HPDE6-E6E7 (cell line): ENCODE measurements around the gene SMAD5.

Source experiments
- DNase-seq: peaks from one replicate; pipeline ENCODE4 v3.0.0; 2011; ENCODE audit warnings: missing footprints; ENCODE audit errors: extremely low spot score

SMAD5 gene

DNA sequence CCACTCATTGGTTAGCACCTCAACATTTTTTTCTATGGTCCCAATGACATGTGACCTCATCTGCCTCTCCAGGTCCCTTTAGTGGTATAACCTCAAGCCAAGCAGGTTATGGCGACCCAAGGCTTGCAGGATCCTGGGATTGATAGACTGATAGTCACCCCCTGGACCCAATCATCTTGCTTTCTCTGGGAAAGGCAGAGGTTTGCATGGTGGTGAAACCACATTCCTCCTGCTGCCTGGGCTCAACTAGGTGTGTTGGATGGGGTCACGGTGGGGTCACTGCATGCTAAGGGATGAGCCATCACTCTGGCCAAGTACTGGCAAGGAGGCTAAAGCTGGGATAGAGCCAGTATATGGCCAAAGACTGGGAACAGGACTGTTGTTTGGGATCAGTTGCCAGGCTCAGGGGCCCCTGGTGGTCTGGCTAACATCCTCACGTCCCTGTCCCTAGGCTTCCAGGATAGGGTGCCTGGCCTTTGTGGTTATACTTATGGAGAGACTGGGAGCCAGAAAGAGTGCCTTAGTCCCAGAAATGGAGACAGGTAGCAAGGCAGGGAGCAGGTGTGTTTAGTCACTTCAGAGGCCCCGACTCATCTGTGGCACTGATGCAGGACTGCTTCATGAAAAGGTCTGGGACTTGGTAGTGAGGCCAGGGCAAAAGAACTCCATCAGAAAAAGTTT lies 65.0 kb downstream of the SMAD5 start:
- peak; percentile 20 for DNase-seq

DNA sequence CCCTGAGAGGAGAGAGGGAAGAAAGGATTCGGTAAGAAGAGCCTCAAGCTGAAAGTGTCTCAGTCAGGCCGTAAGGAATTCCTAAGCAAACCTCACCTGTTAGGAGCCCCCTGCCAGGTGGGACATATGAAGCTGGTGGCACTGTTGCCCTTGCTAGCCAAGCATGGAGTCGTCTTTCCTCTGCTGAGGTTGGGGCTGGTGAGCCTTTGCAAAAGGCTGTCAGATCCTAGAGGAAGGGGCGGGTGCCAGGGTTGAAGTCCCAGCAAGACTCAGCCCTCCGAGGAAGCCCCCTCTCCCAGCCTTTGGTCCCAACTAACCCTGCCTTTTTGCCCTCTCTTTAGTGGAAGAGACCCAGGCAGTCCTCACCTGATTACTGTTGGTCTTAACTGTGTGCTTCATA lies 65.8 kb downstream of the SMAD5 start:
- DNase-seq, result no peak

DNA sequence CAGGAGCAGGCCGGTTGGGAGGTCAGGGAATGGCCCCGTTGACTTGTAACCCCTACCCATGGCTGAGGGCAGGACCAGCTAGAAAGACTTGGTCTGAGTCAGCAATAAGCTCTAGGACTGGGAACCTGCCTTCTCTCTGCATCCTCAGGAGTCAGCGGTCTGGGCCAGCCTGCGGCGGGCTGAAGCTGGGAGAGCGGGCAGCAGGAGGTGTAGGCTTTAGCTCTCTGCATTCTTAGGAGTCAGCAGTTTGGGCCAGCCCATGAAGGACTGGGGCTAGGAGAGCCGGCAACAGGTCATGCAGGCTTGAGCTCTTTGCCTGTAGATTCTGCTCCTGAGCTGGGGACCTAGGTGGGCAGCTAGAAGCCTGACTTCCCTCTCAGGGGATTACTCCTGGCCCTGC lies 66.8 kb downstream of the SMAD5 start:
- DNase-seq, result no peak

DNA sequence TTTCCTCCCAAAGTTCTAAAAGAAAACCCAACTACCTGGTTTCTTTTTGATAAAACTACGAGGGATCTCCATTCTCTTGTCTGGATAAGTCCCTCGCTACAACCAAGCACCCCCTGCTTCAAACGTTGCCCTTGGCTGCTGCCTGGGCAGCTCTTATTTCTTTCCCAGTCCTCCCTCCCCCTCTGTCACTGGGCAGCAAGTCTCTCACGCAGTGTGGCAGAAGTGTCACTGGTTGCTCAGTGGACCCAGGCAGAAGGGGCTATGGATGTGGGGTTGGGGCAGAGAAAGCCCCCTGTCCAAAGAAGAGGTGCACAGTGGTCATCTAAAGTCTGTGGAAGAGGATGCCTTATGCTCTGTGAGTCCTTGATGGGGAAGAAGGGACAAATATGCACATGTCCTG lies 67.5 kb downstream of the SMAD5 start:
- DNase-seq, result no peak

DNA sequence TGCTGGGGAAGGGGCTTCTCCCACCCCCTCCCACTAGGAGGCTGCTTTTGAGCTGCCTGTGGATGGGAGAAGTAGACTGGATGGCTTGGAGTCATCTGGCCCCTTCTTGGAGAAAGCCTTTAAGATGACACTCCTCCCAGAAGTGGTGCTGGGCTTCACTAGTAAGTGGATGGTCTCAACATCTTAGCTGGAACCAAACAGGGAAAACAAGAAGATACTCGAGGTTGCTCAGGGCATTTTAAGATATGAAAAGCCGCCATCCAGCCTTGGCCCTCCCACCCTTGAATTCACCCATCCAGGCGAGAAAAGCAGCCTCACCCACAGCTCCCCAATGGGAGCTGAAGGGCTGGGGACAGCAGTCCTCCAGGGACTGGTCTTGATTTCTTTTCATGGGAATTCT lies 68.1 kb downstream of the SMAD5 start:
- DNase-seq, result no peak

DNA sequence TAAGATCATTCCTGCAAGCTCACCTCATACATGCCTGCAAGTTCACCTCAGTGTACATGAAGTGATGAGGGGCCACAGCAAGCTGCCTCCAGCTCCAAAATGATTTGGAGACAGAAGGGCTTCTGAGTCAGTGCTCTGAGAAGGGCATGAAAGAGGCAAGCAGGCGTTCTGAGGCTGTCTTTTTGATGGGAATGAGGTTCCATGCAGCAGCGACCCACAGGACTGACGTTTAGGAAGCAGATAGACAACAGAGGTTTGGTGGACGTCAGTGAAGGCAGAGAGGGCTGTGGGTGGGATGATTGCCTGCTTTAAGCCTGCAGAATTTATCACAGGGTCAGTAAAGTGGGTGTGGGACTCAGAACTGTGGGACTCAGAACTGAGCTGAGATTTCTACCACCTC lies 69.2 kb downstream of the SMAD5 start:
- DNase-seq, result no peak

DNA sequence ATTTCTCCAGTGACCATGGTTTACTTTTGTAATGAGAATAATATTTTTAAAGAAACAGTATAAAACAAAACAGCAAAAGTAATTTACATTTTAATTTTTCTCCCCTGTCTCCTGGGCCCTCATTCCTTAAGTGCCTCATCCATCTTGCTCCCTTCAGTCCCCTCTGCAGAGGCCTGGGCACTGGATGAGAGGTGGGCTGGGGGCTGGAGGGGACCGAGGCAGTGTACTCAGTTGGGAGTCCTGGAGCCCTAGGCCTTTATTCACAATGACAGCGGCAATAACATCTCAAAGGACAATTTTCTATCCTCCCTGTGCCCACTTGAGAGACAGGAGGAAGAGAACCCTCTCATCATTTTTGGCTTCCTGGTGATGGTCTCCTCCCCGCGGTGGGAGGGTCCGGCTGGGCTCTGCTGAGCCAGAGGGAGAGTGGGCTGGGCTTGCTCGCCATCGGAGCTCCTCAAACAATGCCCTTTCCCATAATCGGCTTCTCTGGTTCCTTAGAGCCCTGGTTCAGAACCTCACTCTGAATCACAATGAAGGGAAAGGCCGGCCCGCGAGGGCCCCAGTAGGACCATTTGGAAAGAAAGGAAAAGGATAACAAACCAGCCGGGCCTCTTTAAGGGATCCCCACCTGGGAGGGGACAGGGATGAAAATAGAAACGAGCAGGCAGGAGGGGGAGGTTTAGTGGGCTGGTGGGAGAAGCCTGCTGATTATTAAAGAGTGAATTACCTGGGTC lies 70.0 kb downstream of the SMAD5 start:
- no peak for DNase-seq

DNA sequence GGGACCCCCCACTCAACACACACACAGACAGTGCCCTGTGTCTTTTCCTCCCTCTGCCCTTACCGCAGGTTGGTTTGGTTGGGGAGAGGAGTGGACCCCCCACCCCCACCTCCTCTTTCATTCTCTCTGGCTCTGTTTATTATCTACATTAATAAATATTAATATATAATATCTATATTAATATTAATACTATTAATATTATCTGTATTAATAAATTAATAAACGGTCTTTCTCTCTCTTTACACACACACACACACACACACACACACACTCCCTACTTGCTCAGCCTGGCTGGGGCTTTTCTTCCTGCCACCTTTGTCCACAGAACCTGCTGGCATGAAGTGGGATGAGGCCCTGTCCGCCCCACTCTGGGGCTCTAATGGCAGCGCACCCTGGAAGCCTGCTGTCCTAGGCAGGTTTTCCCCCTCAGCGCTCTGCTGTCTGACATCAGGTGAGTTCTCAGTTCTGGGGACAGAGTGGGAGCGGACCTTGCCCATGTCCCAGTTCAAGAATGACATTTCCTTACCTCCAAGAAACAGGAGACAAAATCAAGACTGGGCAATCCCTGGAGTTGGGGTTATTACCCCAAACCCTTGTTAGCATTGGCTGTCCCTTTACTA lies 70.8 kb downstream of the SMAD5 start:
- DNase-seq, result no peak

DNA sequence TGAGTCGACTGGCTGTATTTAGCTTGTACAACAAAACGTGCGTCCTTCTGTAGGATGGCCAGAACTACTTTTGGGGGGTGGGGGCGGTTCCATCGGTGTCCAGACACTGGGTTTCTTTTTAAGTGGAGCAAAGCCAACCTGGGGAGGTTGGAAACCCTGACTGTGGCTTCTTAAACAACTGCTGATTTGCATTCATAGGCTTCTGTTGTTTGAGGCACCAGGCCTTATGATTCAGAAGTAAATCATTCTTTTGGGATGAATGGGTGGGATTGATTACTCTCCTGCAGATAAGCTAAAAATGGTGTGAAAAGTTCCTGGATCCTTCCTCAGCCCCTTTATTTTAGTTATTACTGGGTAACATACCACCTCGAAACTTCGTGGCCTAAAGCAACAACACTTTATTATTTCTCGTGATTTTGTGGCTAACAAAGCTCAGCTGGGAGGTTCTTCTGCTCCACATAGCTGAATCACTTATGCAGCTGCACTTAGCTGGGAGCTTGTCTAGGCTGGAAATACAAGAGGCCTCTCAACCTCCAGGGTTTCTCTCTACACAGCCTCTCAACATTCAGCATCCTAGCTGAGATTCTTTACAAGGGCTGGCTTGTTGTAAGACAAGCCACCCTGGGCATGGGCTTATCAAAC lies 72.5 kb downstream of the SMAD5 start:
- DNase-seq, result no peak

DNA sequence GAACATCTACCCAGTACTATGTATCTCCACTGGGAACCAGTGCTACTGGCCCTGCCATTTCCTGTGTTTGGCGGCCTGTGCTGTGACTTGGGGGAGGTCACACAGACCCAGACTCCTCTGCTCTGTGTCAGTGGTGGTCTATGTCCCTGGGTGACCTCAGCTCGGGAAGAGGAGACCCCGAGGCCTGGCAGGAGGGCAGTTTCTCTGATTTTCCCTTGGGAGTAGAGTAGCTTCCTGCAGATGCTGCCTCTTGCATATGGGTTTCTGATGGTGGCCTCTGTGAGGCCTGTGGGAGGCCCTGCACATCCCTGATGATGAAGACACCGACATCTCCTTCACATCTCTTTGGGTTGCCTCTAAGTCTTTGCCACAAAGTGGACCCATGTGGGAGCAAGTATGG lies 73.3 kb downstream of the SMAD5 start:
- no peak for DNase-seq

DNA sequence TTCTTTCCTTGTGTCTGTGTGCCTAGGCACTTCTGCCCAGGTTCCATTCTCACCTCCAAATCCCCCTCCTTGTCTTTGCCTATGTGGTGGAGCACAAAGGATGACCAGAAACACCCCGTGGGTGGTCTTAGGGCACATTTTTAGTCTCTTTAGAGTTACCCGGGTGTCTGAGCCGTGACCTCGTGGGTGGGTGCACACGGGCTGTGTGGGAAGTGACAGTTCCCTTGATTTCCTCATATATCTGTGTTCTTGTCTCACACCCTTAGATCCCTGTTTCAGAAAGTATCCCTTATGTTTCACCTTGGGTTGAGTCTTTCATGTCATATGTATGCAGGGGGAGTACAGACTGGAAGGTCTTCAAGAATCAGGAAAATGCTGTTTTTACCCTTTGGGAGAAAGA lies 73.7 kb downstream of the SMAD5 start:
- no peak for DNase-seq

DNA sequence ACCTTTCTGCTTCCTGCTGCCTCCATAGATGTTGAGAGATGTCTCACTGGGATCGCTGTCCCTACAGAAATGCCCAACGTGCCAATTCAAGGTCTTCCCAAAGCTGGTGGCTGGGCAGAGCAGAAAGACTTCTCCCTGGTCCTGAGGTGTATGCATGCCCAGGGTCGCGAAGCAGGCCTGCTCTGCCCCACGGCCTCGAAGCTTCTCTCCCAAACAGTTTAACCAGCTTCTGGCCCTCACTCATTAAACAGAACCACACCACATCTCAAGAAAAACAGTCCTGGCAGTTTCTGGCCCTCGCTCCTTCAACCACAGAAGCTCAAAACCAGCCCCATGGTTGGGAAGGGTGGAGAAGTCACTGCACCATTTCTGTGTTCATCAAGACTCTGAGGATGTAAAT lies 75.0 kb downstream of the SMAD5 start:
- no peak for DNase-seq

DNA sequence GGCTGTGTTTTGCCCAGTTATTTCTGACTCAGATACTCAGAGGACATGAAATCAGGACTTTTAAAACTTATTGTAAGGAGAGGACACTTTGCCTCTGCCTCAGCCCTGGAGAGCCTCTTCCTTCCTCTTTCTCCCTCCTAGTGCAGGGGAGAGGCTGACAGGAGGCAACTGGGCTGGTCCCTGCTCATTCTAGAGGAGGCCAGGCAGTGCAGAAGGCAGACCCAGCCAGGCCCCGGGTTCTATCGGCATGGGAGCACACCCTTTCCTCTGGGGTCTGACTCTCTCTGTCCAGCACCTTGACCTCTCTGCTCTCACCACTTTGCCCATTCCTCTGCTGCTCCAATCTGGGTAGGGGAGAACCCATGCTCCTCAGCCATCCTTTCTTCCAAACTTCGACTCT lies 76.3 kb downstream of the SMAD5 start:
- DNase-seq, result no peak

DNA sequence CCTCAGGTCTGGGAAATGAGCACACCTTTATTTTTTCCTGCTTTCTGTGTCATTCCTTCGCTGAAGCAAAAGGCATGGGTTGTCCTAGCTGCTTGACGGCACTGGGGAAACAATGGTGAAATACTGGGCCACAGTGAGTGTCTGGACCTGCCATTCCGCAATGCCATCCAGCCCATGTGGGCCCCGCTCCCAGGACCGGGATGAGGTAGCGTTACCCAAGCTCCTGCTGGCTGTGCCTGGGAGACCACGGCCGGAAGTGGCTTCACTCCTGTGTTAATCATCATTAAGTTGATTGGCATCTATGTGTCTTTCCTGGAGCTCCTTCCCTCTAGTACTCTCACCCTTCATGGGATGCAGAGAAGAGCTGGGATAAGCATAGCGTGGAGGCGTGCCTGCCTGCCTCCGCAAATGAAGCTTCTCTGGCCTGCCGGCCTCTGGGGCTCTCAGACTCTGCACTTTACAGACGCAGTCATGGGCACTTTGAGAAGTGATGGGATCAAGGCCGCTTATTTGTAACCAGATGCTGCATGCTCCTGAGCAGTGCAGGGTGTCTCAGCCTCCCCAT lies 76.8 kb downstream of the SMAD5 start:
- no peak for DNase-seq

DNA sequence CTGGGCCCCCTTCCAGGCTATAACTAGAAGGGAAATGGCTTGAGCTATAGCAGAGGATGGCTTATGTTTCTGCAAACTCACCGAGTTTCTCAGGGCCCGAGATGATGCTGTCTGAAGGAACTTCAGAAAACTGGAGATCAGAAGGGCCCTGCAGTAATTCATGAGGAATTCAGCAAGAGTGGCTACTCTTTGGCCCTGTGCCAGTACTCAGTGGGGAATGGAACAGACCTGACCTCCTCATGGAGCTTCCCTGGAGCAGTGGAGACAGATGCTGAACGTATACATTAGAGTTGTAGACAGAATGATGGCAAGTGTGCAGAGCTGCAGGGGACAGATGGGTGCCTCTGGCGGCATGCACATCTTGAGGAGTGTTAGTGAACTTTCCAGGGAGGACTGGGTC lies 77.6 kb downstream of the SMAD5 start:
- DNase-seq, result no peak

DNA sequence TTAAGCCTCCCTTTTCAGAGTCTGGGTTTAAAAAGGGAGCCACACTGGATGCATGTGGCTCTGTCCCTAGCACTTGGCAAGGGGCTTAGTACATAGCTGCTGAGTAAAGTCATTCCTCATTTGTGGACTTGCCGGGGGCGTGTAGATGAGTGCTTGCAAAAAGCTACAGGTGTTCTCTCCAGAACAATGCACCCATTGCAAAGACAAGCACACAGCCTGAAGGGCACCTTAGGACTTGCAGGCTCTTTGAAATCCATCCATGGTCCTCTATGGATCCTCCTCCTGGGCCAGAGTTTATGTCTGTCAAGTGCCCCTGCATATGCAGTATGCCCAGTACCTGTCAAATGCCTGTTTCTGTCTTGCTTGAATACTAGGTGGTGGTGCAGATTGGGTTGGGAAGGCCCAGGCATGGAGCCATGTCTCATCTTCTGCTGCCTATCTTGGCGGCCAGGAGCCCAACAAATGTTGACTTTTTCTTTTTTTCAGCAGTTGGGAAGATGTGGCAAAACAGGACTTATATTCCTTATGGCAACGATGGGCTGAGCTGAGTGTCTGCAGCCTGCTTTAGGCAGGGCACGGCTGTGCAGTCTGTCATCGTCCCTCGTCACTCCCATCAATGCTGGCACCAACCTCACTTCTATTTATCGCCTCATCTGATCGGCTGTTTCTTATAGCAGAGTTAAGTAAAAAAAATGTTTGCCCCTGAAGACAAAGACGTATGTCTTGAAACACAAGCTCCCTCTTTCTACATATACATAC lies 78.8 kb downstream of the SMAD5 start:
- DNase-seq, result no peak

DNA sequence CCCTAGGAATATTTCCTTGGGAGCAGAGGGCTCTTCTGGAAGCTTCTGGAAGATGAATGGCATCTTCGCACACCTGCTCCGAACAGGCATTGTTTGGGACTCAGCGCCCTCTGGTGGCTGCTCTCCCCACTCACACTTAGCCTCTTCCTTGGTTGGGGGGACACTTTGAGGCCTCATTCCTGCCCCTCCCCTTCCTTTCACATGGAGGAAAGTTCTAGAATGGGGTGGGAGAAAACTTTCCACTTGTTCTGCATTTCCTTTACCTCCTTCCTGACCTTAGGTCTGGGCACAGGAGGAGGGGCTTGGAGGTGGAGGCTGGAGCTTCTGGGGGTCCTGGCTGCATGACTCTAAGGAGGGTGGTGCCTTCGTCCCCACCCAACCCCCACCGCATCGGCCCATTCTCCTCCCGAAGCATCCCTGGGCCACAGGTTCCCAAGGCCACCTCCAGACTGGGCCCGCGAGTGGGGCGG lies 79.6 kb downstream of the SMAD5 start:
- peak; percentile 58 for DNase-seq

DNA sequence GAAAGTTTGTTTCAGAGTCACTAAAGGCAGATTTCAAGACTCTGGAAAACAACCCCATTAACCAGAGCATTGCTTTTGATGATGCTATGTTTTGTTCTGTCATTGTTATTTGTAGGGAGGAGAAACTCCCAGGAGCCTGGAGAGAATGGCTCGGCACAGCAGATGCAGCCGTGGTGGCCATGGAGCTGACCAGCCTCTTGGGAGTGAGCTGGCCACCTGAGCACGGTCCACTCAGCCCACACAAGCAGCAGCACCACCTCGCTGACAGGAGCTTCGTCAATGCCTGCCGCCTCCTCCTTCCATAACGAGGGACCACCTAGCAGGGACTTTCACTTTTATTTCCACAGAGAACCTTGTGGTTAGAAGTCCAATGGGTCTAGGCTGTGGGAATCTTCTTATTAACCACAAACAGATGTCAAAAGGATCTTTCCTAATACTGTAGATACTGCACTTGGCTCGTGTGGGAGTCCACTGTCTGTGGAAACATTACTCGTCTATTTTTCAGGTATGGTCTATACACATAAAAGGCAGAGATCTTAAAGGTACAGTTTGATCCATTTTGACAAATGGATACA lies 81.4 kb downstream of the SMAD5 start:
- no peak for DNase-seq

DNA sequence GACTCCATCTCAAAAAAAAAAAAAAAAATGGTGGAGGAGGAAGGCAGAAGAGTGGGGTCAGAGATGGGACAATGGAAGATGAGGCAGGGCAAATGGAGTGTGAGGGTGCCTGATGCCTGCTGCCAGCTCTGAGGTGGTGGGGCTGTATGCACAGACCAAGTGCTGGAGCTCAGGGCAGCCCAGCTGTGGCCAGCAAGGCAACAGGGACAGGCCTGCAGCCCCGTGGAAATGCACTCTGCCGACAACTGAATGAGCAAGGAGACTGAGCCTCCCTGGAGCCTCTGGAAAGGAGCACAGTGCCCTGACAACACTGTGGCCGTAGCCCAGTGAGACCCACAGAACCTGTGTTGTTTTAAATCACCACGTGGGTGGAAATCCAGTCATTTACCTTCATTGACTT lies 83.2 kb downstream of the SMAD5 start:
- DNase-seq, result no peak

DNA sequence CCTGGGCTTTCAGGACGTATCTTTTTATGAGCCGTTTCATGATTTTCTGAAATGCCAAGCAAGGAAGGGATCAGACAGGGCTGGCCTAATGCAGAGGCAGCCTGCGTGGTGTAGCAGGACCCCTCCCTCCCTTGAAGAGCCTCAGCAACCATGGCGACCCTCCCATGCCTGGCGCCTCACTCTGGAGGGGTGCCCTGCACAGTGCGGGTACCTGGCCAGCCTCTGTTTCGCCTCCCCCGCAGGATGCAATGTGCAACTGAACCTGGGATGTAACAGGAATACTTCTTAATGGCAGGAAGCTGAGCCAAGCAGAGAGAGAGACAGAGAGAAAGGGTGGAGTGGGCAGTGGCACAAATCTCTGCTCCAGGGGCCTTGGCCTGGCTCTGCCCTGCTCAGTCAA lies 83.6 kb downstream of the SMAD5 start:
- DNase-seq, result no peak

DNA sequence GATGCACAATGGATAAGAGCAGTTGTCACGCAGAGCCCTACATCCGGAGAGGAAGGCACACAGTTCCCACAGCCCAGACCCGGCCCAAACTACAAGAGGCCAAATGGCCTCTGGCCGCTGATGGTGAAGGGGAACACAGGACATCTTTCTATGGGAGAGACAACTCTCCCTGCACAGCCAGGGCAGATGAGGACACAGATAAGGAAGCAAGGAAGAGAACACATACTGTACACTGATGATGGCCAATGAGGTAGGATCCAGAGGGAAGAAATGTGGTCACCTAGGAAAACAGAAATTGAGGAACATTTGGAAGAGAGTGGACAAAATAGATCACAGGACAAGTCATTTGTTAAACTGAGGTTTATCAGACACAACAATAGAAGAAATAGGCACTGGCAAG lies 88.7 kb downstream of the SMAD5 start:
- no peak for DNase-seq
